GM12892 (cell line): ENCODE measurements around the gene GABRB3.

ENCODE experiments used
- POLR2A ChIP-seq: IDR thresholded peaks from 2 replicates; pipeline ENCODE4 v1.6.1; 2011; ENCODE audit warnings: low read depth, low read length, control low read depth
- TAF1 ChIP-seq: IDR thresholded peaks from 2 replicates; pipeline ENCODE4 v1.6.1; 2011; ENCODE audit warnings: low read depth, mild to moderate bottlenecking, control low read depth, low read length, borderline replicate concordance

DNA sequence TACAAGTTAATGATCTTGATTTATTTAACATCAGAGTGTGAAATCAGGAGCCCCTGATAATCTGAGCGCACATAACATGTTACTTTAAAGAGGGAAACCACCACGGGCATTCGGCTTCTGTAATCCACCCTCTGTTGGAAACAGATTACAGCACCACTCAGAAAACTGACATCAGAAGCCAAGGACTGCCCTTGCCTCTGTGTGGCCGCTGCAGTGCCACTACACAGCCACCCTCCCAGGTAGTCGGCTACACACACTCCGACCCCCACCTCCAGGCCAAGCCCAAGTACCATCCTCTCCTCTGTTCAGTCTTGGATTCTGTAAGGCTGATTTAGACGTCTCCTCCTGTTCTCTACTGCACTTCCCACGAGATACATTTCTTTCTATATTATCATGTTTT is 251.7 kb downstream of the GABRB3 start:
- TF ChIP-seq POLR2A (no peak), TAF1 (no peak)
